ENCODE results near the gene PTPRG.

Gene PTPRG

DNA sequence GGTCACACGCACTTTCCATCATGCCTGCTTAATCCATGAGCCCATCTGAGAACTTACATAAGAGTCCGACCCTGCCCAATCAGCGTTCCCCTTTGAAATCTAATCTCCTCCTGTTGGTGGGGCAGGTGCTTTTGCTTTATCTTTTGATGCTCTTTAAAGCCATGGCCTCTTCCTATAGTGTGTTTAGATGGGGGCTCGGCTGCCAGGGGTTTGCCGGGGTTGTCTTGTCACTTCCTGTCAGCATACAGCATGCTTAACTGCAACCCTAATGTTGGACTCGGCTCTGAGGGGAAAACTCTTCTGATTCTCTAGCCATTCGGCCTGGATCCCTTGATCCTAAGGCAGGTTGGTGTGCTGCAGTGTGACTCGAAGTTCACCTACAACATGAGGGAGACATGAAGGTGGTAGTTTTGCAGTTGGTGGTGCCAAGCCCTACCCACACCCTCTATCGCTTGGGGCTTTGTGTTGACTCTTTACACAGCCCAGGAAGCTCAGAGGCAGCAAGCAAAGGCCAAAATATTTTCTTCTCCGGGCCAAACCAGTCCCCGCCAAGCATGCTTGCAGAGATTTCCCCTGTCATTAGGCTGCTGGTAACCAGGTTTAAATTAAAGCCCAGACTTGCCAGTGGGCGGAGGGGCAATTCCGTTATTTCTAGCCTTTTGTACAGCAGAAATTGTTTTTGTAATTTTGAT lies 593.2 kb downstream of the PTPRG start:
- DNase-seq (ENCODE audit: low spot score), result no peak

DNA sequence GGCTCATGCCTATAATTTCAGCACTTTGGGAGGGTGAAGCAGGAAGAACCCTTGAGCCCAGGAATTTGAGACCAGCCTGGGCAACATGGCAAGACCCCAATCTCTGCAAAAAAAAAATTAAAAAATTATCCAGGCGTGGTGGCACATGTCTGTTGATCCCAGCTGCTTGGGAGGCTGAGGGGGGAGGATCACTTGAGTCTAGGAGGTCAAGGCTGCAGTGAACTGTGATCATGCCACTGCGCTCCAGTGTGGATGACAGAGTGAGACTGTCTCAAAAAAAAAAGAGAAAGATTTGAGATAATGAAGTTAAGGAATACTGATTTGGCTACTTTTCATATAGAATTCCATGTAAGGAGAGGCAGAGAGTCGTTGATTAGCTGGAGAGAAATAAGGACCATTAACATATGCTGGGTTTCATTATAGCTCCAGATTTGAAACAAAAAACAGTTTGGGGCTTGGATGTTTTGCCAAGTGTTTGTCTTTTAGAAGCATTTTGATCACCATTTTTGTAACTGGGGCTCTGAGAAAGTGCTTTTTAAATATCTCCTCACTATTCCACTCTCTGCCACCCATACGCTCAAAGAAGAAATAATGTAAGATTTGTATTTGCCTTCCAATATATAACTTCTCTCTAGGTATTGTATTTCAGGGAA lies 597.8 kb downstream of the PTPRG start:
- no peak for DNase-seq (ENCODE audit: low spot score)

DNA sequence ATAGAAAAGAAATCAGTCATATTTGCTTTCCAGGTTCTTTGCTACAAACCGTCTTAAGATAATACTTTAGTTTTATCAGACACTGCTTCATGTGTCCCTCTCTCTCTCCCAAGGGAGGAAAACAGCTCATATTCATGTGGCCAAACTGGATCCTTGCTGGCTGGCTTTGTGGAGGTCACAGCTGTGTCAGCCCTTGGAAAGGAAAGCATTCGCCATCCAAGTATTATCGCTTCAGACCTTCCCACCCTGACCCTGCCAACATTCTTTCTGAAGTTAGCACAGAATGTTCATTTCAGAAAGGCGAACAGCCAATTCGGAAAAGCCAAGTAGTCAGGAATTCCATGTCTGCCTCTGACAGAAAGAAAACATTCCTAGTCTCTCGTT lies 598.3 kb downstream of the PTPRG start:
- no peak for DNase-seq (ENCODE audit: low spot score)

DNA sequence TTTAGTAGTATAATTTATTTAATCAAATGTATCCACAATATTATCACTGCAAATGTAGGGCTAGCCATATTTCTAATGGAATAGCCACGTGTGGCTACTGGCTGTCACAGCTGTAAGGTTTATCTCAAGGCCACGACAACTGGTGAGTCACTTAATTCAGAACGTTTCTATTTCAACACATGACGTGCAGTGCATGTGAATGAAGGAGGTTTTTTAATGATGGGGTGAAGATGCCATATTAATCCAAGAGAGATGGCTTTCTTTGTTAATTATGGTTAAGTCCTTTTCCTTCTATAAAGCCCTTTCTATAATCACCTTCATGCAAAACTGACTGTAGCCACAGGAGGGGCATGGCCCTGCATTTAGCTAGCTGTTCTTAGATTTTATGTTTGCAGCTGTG lies 600.0 kb downstream of the PTPRG start:
- no peak for DNase-seq (ENCODE audit: low spot score)

DNA sequence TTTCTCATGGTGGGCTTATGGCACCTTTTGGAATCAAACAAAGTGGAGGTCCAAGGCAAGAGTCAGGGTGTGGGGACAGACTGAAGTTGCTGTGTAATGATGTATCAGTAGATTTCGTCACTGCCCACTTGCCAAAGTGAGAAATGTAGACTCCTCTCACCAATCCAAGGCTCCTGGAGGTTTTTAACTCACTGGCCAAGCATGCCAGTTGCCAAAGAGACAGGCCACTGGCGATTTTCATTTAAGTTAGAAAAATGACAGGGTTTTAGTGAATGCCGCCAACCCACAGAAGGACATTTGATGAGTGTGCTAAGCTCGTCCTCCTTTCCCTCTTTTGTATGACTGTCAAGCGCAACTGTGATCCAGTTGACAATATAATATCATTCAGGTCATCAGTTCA lies 602.8 kb downstream of the PTPRG start:
- DNase-seq (ENCODE audit: low spot score), result no peak

DNA sequence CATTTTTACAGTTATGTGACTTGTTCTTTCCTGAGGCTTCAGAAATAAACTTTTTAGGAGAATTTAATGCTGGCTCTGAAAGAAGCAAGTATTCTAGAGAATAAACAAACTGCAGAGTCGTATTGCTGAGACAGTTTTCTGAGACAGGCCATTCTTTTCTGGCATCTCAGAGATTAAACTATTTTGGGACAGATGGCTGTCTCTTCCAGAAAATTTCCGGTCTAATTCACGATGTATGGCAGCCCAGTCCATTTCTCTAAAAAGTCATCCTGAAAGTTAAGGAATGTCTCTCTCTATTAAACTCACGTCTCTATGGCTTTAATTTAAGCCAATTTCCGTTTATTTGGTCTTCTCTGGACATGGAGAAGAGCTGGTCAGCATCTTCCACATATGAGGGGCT lies 603.4 kb downstream of the PTPRG start:
- DNase-seq (ENCODE audit: low spot score), result no peak

DNA sequence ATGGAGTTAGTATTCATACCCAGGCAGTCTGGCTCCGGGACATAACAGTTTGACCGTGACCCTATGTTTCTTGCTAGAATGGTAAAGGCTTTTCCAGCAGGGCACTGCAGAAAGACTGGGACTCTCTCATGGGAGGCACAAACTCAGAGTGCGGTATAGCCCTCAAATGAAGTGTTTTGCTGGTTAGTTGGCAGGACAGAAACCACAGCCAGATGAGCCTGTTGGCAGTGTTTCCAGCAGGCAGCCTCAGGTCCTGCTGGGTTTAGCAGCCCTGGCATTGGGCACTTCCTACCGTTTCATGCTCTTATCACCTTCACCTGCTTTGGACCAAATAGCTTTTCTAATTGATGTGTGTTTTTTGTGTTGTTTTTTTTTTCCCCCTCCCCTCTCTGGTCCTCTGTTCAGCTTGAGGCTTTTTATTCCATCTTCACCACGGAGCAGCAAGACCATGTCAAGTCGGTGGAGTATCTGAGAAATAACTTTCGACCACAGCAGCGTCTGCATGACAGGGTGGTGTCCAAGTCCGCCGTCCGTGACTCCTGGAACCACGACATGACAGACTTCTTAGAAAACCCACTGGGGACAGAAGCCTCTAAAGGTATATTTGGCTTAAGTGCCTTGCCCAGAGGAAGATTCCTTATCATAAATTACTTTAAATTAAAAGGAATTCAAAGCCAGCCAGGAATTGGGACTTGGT lies 606.3 kb downstream of the PTPRG start:
- DNase-seq (ENCODE audit: low spot score), result no peak

DNA sequence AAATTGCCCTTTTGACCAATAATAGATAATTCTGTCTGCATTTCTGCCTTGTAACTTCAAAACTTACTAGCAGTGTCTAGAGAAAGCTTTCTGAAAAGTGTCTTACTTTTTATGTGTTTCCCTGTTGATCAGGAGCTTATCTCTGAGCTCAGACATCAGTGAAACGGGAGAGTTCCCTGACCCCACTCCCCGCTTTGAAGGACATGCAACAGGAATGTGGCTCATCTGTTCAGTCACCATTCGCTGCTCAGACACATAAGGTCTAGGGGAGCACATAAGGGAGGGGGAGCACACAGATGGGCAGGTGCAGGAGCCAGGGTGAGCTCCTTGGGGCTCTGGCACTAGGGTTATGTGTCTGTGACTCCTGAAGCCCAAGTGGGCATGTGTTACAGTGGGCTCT lies 607.0 kb downstream of the PTPRG start:
- no peak for DNase-seq (ENCODE audit: low spot score)

DNA sequence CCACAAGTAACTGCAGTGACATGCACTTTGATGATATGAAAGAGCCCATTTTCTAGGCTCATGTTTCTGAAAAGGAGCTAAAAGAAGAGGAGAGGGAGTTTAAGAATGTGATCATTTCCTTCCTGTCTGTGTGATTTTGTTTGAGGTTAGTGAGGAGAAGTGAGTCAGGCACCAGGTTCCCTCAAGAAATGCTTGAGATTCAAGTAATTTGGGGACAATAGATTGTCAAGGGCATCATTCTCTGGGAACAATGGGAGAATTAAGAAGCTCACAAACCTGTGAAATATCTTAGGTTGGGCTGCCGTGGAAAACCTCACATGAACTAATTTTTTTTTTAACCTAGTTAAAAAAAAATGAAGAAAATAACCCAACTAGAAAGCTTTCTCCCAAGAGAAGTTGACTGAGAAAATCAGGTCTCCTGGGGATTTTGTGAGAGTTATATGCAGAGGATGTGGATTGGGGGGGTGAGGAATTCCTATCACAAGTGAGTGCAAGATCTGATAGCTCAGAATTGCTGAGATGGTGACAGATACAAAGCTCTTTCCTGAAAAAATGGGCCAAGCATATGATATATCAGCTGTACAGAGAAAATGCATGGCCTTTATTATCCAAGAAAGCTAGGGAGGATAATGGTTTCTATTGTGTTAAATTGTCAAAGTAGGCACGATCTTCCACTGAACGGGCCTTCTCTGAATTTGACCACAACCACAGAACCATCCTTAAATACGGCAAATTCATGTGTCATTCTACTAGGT lies 608.7 kb downstream of the PTPRG start:
- no peak for DNase-seq (ENCODE audit: low spot score)

DNA sequence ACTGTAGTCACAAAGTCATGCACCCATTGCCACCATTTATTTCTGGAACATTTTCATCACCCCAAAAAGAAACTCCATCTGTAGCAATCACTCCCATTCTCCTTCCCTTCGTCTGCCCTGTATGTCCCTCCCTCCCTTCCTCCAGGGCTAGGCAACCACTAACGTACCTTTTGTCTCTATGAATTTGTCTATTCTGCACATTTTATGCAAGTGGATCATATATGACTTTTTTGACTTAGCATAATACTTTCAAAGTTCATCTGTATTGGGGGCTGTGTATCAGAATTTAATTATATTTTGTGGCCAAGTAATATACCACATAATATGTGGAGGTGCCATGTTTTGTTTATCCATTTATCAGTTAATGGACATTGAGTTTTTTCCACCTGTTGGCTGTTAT lies 610.4 kb downstream of the PTPRG start:
- DNase-seq (ENCODE audit: low spot score), result no peak

DNA sequence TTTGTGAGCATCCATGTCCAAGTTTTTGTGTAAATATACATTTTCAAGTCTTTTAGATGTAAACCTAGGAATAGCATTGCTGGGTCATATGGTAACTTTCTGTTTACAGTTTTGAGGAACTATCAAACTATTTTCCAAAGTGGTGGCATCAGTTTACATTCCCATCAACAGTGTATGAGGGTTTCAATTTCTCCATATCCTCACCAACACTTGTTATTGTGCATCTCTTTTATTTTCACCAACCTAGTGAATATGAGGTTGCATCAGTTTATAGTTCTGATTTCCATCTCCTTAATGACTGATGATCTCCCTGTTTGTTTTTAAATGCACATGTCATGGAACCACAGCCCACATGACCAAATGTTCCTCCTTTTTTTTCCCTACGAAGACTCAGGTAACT lies 610.8 kb downstream of the PTPRG start:
- no peak for DNase-seq (ENCODE audit: low spot score)

DNA sequence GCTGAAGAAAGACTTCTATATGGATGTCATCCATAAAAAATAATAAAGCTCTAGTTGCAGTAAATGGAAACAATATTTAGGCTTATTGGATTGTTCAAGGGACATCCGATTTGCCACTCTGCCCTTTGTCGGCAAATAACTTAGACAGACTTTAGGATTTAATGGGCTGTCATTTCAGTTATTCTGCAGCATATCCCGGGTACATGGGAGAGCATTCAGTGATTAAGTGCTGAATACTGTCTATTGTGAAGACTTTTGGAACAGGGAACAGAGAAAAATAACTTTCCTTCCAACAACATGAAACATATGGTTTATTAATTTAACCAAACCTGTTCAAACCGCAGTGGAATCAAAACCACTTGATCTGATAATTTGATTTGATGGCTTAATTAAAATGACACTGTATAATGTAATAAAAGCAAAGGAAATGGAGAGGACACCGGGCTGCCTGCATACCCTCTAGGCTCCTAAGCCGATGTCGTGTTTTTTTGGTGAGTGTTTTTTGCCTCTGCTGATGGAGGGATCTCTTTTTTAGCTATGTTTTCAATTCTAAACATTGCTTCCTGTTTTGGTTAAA lies 612.7 kb downstream of the PTPRG start:
- DNase-seq (ENCODE audit: low spot score), result no peak

DNA sequence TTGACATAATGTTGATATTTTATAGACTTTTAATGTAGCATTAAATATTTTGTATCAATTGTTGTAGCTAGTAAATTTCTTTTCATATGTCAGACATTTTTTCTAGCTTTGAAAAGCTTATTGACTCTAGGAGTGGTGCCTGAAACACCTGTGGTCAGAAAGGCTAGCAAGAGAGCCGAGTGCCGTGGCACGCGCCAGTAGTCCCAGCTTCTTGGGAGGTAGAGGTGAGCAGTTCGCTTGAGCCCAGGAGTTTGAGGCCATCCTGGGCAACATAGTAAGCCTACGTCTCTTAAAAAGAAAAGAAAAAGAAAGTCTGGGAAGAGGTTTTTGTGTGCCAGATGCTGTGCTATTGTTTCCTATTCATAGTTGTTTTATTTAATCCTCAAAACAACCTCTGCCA lies 613.8 kb downstream of the PTPRG start:
- DNase-seq (ENCODE audit: low spot score), result no peak

DNA sequence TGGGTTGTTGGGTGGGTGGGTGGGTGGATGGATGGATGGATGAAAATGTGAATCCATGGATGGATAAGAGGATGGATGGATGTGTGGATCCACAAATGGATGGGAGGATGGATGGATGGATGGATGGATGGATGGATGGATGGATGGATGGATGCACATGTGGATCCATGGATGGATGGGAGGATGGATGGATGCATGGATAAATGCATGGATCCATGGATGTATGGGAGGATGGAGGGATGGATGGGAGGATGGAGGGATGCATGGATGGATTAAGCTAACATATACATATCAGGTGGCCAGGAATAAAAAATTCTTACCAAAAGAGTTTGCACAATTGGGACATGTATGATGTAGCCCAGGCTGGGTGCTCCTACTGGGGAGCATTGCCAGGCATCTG lies 616.7 kb downstream of the PTPRG start:
- no peak for DNase-seq (ENCODE audit: low spot score)

DNA sequence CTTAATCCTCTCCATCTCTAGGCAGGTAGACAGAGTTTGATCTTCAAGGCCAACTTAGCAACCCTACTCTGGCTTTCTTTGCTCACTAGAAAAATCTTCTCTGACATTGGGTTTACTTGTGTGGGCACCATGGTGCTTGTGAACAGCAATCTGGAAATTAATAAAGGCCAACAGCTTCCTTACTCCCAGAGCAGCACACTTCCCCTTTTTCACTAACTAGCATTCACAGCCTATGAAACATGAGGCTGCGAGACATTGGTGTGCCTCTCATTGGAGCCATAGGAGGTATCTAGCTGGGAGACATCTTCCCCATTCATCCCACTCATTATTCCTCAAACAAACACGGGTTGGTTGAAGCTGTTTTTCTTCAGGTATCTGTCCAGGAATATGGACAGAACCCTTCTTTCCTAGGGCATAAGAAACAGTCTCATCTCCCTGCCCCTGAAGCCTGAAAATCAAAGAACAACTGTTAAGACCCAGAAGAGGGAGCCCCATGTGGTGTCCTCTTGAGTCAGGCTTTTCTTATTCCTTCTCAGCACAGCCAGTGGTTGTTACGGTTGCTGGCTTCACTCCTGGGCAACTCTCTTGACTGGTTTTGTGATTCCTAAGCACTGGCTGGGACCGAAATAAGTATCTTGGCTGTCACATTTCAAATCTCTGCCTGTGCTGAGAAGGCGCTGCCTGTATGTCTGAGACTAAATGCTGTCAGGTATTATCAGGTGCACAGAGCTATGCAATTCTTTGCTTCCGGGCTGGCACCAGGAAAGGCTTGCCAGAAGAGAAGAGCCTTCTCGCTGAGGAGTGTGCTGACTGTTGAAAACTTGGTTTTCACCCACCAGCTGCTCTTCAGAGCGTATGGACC lies 617.6 kb downstream of the PTPRG start:
- no peak for DNase-seq (ENCODE audit: low spot score)

DNA sequence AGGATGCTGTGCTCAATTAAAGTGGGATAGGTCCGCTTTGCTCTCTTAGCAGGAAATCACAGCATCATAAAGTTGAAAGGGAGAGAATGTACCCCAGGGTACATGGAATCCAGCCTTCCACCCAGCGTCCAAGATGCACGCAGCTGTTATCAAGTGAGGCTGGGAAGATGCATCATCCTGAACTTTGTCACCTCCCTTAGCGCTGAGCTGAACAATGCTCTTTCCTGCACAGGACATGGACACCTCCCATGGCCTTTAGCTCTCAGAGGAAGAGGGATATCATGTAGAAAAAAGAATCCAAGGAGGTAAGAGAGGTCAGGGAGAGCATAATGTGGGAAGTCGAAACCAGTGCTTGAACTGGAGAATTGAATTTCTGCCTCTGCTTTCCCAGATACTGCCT lies 619.1 kb downstream of the PTPRG start:
- no peak for DNase-seq (ENCODE audit: low spot score)

DNA sequence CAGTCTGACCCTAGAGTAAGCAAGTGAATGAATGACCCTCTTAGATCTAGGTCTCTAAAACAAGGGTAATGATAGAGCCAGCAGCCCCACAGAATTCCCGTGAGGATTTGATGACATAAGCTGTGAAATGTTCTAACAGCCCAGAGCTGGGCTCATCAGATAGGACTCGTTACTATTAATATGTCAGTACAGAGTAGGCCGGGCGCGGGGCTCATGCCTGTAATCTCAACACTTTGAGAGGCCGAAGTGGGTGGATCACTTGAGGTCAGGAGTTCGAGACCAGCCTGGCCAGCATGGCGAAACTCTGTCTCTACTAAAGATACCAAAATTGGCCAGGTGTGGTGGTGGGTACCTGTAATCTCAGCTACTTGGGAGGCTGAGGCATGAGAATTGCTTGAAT lies 621.7 kb downstream of the PTPRG start:
- DNase-seq (ENCODE audit: low spot score), result no peak

DNA sequence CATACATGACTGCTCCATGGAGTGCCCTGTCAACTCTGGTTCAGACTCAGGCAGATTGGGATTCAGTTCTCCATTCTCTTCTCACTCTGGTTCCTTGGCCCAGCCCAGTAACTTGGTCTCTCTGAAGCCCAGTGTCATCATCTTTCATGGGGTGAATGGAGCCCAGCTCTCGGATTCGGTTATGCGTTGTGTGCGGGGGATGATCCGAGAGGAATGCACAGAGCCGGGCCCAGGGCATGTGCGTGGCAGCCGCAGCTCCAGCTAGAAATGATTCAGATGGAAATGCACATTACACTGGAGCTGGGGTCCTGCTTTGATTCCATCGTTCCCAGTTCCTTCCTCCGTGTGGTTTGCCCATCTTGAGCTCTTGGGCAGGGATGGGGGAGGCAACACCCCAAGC lies 622.6 kb downstream of the PTPRG start:
- DNase-seq (ENCODE audit: low spot score), result no peak

DNA sequence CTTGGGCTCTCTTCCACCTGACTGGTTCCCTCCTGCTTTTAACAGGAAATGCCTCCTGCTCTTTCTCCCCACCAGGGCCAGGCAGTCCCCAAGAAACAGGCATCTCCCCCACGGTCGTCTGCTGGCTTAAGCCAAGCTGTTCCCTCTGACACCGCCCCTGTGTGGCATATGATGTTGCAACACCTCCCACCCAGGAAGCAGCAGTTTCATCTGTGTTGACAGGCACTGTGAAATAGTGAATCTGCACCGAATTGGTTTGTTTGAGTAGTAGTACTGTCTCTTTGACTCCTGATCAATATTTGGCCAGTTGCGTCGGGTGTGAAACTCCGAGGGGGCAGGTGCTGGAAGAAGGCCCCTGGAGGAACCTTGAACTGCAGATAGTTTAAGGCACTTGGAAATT lies 623.2 kb downstream of the PTPRG start:
- no peak for DNase-seq (ENCODE audit: low spot score)

DNA sequence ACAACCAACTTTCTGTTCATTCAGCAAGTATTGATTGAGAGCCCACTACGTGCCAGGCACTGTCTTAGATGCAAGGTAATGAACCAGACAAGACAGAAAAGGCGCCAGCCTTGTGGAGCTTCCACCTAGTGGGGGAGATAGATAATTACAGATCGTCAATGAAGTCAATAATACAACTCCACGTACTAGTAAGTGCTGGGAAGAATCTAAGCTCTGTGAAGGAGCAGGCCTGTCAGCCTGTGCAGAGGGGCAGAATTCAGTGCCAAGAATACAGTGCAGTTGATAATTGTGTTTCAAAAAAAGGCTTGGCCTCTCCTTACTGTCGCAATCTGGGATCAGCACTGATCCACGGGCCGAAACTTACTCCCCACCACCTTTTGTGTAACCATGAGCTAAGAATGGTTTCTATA lies 625.7 kb downstream of the PTPRG start:
- no peak for DNase-seq (ENCODE audit: low spot score)

DNA sequence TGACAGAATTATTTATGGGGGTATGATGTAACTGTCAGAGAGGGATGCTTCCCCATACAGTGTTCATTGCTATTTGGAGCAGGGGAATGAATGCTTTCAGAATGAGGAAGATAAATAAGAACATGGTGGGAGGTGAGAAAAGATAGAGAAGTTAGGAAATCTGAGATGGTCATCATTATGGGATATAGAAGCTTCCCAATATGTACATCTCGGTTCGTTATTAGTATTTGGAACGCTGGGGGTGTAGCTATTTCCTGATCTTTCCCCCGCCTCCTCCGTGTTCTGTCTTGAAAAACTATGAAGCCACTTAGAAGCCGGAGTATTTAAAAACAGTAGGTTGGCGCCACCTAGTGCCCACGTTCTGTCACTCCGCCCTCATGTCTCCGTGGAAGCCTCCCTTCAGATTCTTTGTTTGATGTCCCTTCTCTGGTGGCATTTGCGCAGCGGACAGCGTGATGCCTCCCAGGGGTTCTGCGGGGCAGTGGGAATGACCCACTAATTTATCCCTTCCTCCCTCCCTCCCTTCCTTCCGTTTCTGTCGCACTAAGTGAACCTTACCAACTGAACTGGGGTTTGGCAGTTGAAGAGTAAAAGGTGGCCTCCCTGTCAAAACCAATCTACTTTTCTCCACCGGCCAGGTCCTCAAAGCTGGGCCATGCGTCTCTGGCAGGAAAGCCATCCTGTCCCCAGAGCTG lies 627.5 kb downstream of the PTPRG start:
- DNase-seq (ENCODE audit: low spot score), result peak; percentile 77

All from SW480 (cell line).